ENCODE measurements around the gene GPS2. TPM values are rescaled to one million over a fixed set of nuclear protein-coding genes. Genes with fewer than 3 reads are reported as not detected.

GPS2 gene
- total and polyA plus RNA-seq, 10 donors, result 54.1 to 123 (median 68.1) TPM

GRCh38 chr17:7309628-7310027 lies 5.5 kb downstream of the GPS2 start:
- intact Hi-C loops (cut with DNase I; ENCODE audit: low total_unique reads), result loop anchor here (10.0 kb wide), 1 partner anchor 265 kb away; the partner anchor contains the start of gene SLC16A11
- Histone ChIP-seq H3K4me3 (peak overlapping the region in 6 of 8 donors; percentile 90 to 97 (median 92)), H3K9me3 (no peaks in the 10 kb centered on the region), H3K27ac (peak overlapping the region in 7 of 8 donors; percentile 5 to 100 (median 99)), H3K27me3 (replicated peaks in 1 of 7) (no peaks in the 10 kb centered on the region), H3K4me1 (peaks cover 38 to 75% (median 63%) of the 10 kb centered on the region in 6 donors), H3K36me3 (peaks cover 0 to 52% (median 46%) of the 10 kb centered on the region in 6 donors)
- WGBS, 5 donors, result 75 to 85% (median 79%) methylated on average over 12 of the region's 12 CpGs
- TF ChIP-seq POLR2AphosphoS5 (IDR thresholded peaks at IDR 0.05) (peak in 1 of 3 donors; percentile 8), POLR2A (IDR thresholded peaks at IDR 0.05) (no peak), CTCF (IDR thresholded peaks at IDR 0.05 in 8 of 11, conservative IDR thresholded peaks at IDR 0.05 in 3 of 11) (no peak)
- DNase-seq, result no peak

GRCh38 chr17:7308625-7309433 lies 6.3 kb downstream of the GPS2 start:
- no peak for TF ChIP-seq CTCF (IDR thresholded peaks at IDR 0.05 in 8 of 11, conservative IDR thresholded peaks at IDR 0.05 in 3 of 11)
- peak in 2 of 3 donors; percentile 59 to 69 for TF ChIP-seq POLR2AphosphoS5 (IDR thresholded peaks at IDR 0.05)
- Histone ChIP-seq H3K9me3 (no peaks in the 10 kb centered on the region), H3K27me3 (replicated peaks in 1 of 7) (no peaks in the 10 kb centered on the region), H3K27ac (peak overlapping the region; percentile 83 to 100 (median 98)), H3K36me3 (peaks cover 0 to 47% (median 44%) of the 10 kb centered on the region in 6 donors), H3K4me1 (peaks cover 32 to 67% (median 55%) of the 10 kb centered on the region in 6 donors), H3K4me3 (peak overlapping the region; percentile 89 to 97 (median 92))
- whole genome bisulfite sequencing, 5 donors, result 0 to 1% (median 0%) methylated on average over 14 of the region's 14 CpGs
- DNase-seq, result peak; percentile 91
- intact Hi-C loops (cut with DNase I; ENCODE audit: low total_unique reads), result loop anchor here (10.0 kb wide), 1 partner anchor 264 kb away; the partner anchor contains the start of gene SLC16A11

GRCh38 chr17:7307686-7308624 lies 7.2 kb downstream of the GPS2 start:
- Histone ChIP-seq H3K27me3 (replicated peaks in 1 of 7) (no peaks in the 10 kb centered on the region), H3K4me1 (peaks cover 29 to 58% (median 47%) of the 10 kb centered on the region in 6 donors), H3K36me3 (peaks cover 0 to 38% (median 36%) of the 10 kb centered on the region in 6 donors), H3K27ac (peak overlapping the region; percentile 83 to 100 (median 98)), H3K9me3 (no peaks in the 10 kb centered on the region), H3K4me3 (peak overlapping the region; percentile 89 to 97 (median 92))
- TF ChIP-seq CTCF (IDR thresholded peaks at IDR 0.05 in 8 of 11, conservative IDR thresholded peaks at IDR 0.05 in 3 of 11), result peak in 4 of 11 experiments; percentile 8 to 22 (median 10)
- TF ChIP-seq POLR2A (IDR thresholded peaks at IDR 0.05), result no peak
- TF ChIP-seq POLR2AphosphoS5 (IDR thresholded peaks at IDR 0.05), result peak in 2 of 3 donors; percentile 3 to 40
- DNase-seq, result peak; percentile 91
- intact Hi-C loops (cut with DNase I; ENCODE audit: low total_unique reads), result loop anchor here (10.0 kb wide), 1 partner anchor 263 kb away; the partner anchor contains the start of gene SLC16A11
- 0 to 1% (median 0%) methylated on average over 29 to 104 of the region's 104 CpGs for WGBS, 5 donors

Data from spleen (tissue), 11 donors.